Progenitor cell of endocrine pancreas (in vitro differentiated cells): Measurements from ENCODE around the gene INPP5J. TPM values are rescaled to one million over a fixed set of nuclear protein-coding genes. Genes with fewer than 3 reads are reported as not detected.

Experiments
- DNase-seq: peaks from one replicate; pipeline ENCODE4 v3.0.0; 2021; ENCODE audit warnings: low spot score; ENCODE audit not compliant: unreplicated experiment
- H3K27ac Mint-ChIP-seq: 2 replicates; pipeline ENCODE4 v1.8.0; 2021; ENCODE audit warnings: mild to moderate bottlenecking, moderate library complexity, mixed read lengths
- H3K27me3 Mint-ChIP-seq: 2 replicates; pipeline ENCODE4 v1.8.0; 2021; ENCODE audit warnings: mixed read lengths
- H3K36me3 Mint-ChIP-seq: 2 replicates; pipeline ENCODE4 v1.8.0; 2022; ENCODE audit warnings: mixed read lengths; ENCODE audit not compliant: insufficient read depth
- H3K4me1 Mint-ChIP-seq: 2 replicates; pipeline ENCODE4 v1.8.0; 2021; ENCODE audit warnings: low read depth, mixed read lengths
- H3K4me3 Mint-ChIP-seq: 2 replicates; pipeline ENCODE4 v1.8.0; 2021; ENCODE audit warnings: low read depth, mild to moderate bottlenecking, moderate library complexity, mixed read lengths
- H3K9me3 Mint-ChIP-seq: 2 replicates; pipeline ENCODE4 v1.8.0; 2021; ENCODE audit warnings: low read depth, mixed read lengths
- total RNA-seq: library from RNA; stranded (reverse); gene quantifications from 2 replicates; pipeline ENCODE4 v1.2.1, GENCODE V29; 2021
- TF ChIP-seq, protein P1 (sequence below): fragments of 200-600 bp; sonication (generic); IDR thresholded peaks from one replicate; pipeline ENCODE4 v1.5.0; 2021; ENCODE audit warnings: antibody characterized with exemption, mild to moderate bottlenecking; ENCODE audit not compliant: unreplicated experiment

The INPP5J gene
- total RNA-seq, 1 donor from 2014 or later: 17.9 TPM

DNA sequence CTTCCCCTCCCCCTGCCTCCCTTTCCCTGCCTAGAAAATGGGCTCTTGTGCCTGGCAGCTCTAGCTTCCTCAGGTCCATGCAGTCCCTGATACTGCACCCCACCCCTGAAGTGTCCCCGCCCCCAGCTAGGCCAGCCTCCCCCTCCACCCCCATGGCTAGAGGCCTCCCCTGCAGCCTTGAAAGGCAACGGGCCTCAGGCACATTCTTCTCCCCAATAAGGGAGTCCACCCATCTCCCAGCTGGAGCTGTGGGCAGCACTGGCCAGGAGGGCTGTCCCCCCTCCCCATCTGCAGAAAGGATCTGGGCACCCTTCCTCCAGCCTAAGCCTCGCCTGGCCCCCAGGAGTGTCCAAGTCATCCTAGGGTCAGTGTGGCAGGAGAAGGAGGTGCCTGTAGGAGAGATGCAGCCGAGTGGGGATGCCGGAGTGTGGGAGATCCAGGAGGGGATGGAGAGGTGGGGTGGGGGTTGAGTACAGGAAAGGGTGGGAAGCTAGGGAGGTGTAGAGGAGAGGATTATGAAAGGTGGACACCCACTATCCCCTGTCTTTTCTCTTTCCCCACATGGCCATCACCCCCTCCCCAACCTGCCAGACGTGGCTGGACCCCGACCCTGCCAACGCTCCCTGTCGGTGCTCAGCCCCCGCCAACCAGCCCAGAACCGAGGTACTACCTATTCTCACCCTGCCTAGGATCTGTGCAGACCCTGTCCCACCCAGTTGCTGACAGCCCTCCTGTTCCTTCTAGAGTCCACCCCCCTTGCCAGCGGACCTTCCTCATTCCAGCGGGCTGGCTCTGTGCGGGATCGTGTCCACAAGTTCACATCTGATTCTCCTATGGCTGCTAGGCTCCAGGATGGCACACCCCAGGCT lies 32.3 kb upstream of the INPP5J start:
- Mint-ChIP-seq H3K9me3 (no peaks in the 10 kb centered on the region), H3K4me3 (no peak overlapping the region), H3K27ac (no peak overlapping the region), H3K27me3 (no peaks in the 10 kb centered on the region), H3K36me3 (peaks cover 2% of the 10 kb centered on the region), H3K4me1 (no peaks in the 10 kb centered on the region)
- TF ChIP-seq, protein P1, sequence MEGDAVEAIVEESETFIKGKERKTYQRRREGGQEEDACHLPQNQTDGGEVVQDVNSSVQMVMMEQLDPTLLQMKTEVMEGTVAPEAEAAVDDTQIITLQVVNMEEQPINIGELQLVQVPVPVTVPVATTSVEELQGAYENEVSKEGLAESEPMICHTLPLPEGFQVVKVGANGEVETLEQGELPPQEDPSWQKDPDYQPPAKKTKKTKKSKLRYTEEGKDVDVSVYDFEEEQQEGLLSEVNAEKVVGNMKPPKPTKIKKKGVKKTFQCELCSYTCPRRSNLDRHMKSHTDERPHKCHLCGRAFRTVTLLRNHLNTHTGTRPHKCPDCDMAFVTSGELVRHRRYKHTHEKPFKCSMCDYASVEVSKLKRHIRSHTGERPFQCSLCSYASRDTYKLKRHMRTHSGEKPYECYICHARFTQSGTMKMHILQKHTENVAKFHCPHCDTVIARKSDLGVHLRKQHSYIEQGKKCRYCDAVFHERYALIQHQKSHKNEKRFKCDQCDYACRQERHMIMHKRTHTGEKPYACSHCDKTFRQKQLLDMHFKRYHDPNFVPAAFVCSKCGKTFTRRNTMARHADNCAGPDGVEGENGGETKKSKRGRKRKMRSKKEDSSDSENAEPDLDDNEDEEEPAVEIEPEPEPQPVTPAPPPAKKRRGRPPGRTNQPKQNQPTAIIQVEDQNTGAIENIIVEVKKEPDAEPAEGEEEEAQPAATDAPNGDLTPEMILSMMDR: no peak
- no peak for DNase-seq

DNA sequence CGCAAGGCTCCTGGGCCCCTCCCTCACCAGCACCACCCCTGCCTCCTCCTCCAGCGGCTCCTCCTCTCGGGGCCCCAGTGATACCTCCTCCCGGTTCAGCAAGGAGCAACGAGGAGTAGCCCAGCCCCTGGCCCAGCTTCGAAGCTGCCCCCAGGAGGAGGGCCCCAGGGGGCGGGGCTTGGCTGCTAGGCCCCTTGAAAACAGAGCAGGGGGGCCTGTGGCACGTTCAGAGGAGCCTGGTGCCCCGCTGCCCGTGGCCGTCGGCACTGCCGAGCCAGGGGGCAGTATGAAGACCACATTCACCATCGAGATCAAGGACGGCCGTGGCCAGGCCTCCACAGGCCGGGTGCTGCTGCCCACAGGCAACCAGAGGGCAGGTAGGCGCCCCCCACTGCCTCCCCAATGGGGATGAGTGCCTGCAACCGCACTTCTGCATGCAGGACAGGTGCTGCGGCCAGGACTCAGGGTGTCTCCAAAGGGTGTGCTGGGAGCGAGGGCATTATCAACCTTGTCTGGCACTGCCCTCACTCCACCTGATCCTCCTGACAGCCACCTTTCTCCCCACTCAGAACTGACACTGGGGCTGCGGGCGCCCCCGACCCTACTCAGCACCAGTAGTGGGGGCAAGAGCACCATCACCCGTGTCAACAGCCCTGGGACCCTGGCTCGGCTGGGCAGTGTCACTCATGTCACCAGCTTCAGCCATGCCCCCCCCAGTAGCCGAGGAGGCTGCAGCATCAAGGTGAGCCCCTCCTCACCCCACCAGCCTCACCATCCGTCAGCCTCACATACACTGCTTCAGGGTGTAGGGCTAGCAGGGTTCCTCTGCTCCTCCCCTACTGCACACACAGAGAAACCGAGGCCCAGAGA lies 31.4 kb upstream of the INPP5J start:
- no peaks in the 10 kb centered on the region for H3K27me3 Mint-ChIP-seq
- H3K27ac Mint-ChIP-seq: no peak overlapping the region
- H3K4me1 Mint-ChIP-seq: no peaks in the 10 kb centered on the region
- TF ChIP-seq, protein P1: no peak
- H3K36me3 Mint-ChIP-seq: peaks cover 8% of the 10 kb centered on the region
- H3K9me3 Mint-ChIP-seq: no peaks in the 10 kb centered on the region
- H3K4me3 Mint-ChIP-seq: no peak overlapping the region
- DNase-seq: no peak

DNA sequence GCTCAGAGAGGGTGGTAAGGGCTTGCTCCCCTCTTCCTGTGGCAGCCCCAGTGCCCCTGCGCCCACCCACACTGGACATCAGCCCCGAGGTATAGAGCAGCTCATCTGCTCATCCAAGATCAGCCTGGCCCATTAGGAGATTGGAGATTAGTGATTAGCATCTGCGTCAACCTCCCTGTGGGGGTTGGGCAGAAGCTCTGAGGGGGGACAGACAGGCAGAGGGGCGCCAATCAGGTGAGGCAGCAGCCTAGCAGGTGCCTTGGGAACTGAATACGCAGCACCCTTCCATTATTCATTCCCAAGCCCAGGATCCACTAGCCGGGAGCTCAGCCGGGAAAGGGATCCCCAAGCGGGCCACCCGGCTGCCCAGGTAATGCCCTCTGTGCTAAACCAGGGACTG lies 30.6 kb upstream of the INPP5J start:
- H3K27me3 Mint-ChIP-seq: no peaks in the 10 kb centered on the region
- no peaks in the 10 kb centered on the region for H3K9me3 Mint-ChIP-seq
- no peak overlapping the region for H3K27ac Mint-ChIP-seq
- H3K4me1 Mint-ChIP-seq: no peaks in the 10 kb centered on the region
- H3K4me3 Mint-ChIP-seq: no peak overlapping the region
- TF ChIP-seq, protein P1: no peak
- DNase-seq: no peak
- H3K36me3 Mint-ChIP-seq: peaks cover 11% of the 10 kb centered on the region

DNA sequence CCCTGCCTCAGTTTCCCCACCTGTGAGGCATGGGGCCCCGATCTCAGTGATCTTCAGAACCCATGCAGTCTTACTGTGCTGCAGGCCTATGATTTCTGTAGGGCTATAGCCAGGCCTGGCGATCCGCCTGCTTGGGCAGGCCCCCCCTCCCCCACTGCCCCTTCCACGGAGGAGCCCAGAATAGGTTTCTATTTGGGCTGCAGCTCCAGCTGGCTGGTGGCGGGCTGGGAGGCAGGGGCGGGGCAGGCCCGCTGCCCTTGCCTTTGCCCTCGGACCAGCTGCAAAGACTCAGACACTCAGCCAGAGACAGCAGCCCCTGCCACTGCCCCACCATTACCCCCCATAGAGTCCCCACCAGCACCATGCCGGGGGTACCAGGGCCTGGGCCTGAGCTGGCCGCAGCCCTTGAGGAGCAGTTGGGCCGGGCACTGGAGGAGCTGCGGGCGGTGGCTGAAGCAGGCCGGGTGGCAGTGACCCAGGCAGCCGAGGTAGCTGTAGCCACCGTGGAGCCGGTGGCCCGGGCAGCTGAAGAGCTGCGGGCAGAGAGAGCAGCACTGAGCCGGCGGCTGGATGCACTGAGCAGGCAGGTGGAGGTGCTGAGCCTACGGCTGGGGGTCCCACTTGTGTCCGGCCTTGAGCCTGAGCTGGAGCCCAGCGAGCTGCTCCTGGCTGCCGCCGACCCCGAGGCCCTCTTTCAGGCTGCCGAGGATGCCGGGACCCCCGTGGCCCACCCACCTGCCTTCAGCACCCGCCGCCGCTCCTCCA lies 29.5 kb upstream of the INPP5J start:
- H3K27me3 Mint-ChIP-seq: no peaks in the 10 kb centered on the region
- no peak for DNase-seq
- H3K4me1 Mint-ChIP-seq: no peaks in the 10 kb centered on the region
- TF ChIP-seq, protein P1: no peak
- H3K9me3 Mint-ChIP-seq: no peaks in the 10 kb centered on the region
- no peak overlapping the region for H3K4me3 Mint-ChIP-seq
- no peak overlapping the region for H3K27ac Mint-ChIP-seq
- H3K36me3 Mint-ChIP-seq: peaks cover 12% of the 10 kb centered on the region
